T-helper 2 cell (primary cell): ENCODE measurements around the gene FHOD3.

Experiments used
- DNase-seq, 5 experiments: peaks; one replicate each; pipeline versions ENCODE4 v3.0.0 to v3.0.0-alpha.2; 2012 to 2022

Gene FHOD3

DNA sequence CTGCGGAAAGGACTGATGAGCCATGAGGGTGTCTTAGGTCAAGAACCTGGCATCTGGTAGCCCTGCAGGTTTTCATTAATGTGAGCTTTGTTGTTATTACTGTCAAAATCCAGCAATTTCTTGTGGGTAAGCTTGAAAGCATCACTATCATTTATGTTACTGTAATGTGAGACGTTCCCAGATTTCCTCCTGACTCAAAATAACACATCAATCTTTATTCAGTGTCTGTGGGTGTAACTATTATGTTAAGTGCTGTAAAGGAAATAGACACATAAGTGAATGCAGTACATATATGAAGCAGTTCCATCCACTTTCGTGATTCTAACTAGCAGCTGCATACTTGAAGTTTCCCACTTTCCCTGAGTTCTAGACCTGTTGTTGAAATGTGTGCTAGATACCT lies 89.8 kb downstream of the FHOD3 start:
- no peak for DNase-seq

DNA sequence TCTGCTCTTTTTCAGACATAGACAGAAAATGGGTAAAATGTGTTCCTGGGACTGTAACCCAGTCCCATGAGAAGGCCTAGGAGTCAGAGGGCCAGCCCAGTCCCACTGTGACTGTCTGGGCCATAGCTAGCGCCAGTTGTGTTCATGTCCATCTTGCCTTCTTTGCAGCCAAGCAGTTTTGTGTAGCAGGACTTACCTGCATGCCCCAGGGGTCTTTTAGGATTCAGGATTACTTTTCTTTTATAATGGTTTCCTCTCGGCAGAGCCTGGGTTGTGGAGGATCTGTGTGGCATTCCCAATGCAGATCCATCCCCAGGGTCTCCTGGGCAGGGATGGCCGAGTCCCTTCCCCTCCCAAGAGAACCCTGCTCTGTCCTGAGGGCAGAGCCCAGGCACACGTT lies 90.8 kb downstream of the FHOD3 start:
- DNase-seq: no peak

DNA sequence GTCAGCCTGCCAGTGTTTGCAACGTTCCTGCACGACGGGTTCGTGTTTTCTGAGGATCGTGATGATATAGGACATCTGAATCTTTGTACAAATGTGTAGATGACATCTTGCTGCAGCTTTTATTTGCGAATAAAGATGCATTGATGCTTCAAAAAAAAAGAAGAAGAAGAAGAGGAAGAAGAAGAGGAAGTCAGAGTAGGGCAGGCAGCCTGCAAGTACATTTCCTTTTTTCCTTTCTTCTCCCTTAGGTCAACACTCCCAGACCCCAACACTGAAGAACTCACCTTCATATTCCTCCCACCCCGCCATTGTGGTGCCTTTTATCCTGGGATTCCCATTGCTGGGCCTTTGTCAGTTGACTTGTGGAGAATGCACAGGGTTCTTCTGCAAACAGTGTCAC lies 91.5 kb downstream of the FHOD3 start:
- no peak for DNase-seq

DNA sequence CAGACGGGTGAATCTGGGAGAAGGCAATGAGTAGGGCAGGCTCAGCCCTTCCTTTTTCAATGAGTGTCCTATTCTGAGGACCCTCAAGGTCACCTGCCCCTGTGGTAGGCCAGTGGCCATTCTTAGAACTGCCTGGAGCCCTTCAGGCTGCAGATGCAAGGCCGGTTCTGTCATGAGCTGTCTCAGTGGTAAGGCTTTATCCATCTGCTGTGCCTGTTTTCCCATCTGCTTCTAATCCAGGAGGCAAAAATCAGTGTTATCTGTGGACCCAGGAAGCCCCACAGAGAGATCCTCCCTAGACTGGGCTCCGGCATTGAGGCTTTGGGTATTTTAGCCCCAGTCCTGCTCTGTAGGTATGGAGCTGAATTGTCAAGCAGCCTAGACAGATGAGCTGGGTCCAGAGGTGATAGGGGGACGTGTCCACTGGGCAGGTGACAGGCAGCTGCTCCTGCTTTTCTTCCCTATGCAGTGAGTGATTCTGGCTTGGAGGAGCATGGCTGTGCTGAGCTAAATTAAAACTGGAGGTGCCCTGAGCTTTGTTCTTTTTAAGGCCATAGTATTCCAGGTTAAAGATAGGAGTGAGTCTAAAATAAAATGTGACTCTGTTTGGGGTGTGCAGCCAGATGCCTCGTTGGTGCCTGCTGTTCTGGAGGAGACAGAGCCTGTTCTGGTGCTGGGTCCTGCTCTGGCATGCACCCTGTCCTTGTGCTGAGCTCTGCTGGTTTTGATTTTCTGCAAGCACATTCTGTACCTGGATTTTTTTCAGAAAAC lies 92.5 kb downstream of the FHOD3 start:
- DNase-seq: no peak

DNA sequence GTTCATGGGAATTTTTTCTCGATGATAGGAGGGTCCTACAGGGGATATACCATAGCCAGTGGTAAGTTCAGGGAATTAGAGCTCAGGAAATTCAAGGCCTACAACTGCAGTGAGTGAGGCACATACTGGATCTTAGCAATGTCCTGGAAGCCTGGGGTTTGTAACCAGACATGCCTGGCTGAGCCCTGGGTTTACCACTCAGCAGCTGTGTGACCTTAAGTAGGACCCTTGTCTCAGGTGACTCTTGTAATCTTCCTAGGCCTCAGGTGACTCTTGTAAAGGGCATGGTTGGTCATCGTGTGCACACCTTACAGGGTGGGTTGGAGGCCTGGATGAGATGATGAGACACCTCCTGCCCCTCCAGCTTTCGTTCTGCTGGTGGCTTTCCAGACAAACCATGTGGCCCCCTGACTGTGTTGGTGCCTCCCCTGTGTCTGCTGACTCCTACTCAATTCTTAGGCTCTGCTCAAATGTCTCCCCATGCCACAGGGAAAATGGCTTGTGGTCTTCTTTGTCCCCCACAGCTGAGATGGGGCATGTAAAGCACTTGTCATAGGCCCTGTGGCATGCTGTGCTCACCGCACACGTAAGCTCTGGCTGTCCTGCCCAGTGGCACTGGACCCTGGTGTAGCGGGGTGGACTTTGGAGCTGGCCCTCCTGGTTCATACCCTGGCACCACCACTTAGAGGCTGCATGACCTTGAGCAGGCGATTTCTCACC lies 94.1 kb downstream of the FHOD3 start:
- DNase-seq: no peak

DNA sequence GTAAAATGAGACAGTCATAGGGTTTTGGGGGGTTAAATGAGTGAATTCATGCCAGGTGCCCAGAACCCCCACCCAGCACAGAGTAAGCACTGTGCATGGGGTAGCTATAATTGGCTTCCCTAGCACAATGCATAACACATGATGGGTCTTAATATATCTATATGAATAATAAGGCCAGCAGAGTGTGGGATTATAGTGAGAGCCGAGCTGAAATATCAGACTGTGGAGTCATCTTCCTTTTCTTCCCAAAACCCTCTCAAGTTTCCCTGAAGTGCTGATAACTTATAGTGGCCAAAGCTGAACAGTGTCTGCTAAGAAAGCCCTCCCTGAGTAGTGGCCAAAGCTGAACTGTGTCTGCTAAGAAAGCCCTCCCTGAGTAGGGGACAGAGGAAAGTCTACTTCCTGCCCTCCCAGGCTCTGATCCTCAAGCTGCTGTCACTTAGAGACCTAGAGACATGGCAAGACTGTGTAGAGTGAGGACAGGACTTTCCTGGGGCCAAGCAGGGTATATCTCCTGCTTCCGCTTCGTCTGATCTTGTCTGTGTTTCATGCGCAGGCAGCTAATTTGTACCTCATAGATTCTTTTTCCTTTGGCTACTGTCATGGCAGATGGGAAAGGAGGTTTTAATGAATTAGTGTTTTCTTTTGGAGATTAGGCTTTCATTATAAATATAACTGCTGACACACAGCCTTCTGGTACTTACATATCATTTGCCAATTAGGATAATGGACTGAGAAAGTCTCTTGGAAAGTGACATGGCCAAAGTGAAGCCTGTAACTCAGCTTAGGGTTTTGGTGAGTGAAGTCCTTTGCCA lies 94.9 kb downstream of the FHOD3 start:
- DNase-seq: no peak

DNA sequence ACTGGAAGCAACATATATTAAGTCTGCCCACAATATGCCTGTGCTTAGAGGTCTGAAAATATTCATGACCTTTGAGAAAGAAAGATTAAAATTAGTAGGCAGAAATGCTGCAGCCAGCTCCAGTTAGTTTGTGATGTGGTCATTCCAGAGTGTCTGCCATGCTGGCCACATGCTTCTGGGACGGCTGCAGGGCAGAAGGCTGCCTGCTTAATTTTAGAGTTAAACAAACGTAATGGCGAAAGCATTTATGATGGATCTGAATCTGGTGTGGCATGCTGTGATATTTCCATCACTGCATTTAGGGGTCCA lies 95.4 kb downstream of the FHOD3 start:
- no peak for DNase-seq

DNA sequence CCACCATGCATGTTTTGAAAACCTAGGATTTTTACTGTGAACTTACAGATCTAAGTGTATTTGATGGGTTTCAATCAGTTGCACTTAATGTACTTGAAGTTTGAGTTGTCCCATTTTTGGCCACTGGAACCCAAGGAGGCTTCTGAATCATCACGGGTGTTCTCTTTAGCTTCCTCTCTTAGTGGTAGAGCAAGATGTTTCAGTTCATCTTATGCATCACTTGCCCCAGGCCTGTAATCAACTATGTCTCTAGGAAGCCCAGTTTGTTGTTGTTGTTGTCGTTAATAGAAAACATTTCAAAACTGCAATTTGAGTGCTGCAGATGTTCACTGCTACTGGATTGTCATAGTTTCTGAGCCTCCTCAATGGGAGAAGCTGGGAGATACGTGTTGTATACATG lies 97.0 kb downstream of the FHOD3 start:
- DNase-seq: no peak

DNA sequence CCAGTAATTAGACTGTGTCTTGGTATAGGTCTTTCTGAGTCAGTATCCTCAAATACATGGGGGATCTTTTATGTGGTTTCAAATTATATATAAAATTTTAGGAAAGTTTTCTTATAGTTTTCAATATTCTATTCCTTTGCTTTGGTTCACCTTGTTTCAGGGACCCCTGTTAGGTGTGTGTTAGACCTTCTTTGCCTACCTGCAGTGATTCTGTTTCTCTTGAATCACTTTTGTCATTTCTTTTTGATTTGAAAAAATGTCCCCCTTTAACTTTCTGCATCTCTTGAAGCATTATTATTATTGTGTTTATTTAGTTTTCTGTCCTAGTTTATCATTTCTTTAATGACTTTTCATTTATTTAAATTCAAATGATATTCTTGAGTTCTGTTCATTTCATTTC lies 98.7 kb downstream of the FHOD3 start:
- no peak for DNase-seq

DNA sequence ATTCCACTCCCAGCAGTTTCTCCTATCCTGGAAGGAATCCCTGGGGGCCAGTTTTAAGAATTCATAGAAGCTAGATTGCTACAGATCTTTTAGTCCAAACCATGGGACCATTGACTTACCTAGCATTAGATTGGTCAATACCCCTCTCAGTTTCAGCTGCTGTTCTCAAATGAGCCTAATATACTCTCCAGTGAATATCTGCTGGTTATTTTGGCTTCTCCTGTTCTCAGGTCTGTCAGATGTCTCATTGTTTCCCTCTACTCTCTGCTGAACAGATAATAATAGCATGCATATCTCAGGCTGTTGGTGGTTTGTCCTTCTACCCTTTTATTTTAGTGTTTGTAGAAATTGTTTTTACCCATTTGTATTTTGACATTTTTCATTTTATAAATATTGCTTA lies 99.5 kb downstream of the FHOD3 start:
- no peak for DNase-seq

DNA sequence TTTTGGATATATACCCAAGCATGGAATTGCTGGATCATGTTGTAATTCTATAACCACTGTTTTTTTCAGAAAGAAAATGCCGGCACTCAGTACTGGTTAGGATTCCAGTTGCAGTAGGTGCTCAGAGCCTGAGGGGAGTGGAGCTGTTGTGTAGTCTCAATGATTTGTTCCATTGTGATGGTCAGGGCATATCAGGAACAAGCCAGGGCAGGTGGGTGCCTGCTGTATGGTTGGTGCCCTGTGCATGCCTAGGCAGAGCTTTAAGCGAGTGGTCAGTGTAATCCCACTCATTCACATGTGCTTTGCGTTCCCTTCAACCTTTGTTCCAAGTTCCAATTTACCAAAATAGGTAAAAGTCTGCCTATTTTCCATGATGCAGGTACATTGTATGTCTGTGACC lies 100.9 kb downstream of the FHOD3 start:
- DNase-seq: no peak

DNA sequence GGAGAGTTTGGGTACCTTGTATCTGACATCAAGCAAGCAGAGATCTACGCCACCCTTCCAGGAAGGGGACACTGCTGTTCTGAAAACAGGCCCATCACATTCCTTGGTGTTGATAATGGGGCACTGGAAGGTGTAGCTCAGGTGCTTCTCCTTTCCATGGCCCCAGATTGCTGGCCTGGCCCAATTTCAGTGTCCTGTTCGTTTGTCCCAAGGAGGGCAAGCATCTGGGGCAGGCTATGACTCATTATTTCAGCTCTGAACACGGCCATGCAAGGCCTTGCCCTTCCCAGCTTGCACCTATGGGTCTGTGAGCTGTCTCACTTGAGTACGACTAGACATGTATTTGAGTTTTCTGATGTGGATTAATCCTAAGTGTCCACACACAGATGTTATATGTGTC lies 101.5 kb downstream of the FHOD3 start:
- no peak for DNase-seq

DNA sequence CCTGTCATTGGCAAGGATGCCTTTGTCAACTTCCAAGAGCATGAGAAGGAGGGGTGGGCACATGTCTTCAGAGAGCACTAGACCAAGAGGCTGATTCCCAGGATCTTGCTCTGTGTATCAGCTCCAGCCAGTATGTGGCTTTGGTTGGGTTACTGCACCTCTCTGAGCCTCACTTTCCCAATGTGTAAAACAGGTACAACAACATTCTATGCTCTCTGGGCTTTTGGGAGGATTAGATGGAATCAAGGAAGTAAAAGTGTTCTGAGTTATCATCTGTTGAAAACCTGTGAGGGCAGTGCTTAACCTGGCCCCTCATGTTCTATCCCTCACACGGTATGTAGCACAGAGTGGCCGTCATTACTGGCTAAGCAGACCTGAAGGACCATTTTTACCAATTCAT lies 103.9 kb downstream of the FHOD3 start:
- DNase-seq: no peak

DNA sequence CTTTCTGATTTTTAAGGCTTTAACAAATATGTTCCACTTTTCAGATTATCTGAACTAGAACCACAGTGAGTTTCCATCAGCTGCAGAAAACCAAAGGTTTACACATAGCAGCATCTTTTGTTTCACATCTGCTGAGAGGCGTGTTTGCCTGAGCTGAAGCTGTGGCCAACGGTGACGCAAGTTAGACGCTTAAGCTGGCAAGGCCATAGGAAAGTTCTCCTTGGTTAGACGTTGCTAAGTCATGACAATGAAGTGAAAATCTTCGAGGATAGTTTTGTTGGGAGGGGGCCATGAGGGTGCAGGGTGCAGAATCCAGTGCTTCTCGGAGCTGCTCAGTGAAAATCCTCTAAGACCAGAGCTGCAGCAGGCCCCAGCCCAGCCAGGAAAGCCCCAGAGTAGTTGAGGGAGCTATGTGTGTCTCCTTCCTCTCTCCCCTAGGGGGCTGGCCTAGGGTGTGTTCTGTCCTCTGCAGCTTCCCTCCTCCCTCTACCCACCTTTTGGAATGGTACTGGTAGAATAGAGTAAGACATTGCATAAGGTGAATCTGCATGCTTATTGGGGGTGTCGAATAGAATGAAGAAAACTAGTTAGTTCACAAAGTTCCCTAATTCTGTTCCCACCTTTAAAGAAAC lies 105.4 kb downstream of the FHOD3 start:
- DNase-seq: no peak

DNA sequence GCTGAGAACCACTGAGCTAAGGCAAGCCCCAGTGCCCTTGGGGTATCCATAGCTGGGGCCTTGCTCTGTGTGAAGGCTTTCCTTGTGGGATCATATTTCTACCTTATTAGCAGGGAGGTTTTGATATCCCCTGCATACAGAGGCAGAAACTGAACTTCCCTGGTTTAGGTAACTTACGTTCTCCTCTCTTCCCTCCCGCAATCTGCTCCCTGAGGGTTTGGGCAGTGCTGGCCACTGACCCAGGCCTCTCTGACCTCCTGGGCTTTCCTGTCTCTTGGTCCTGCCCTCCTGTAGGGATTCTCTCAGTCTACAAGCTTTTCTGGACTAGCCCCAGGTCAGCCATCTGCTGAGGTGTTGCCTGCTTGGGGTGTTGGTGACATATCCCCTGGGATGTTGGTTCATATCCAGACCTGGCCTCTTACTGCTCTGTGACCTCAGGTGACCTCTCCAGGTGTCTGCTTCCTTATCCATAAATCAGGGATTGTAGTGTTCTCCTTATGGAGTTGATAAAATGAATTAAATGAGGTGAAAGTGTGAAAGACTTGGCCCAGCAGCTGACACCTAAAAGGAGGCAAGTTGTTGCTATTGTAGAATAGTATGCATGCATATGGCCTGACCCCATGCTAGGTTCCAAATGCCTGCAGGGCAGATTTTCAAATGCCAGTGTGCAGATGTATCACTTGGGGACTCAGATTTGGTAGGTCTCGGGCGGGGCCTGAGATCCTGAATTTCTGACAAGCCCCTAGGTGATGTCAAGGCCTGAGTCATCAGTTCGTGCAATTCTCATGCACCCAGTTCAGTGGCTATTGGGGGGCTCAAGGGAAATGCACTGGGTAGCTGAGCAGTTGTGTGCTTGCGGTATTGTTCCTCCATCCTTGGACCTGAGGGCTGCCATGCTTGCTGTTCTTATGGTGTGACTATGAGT lies 106.6 kb downstream of the FHOD3 start:
- no peak for DNase-seq

DNA sequence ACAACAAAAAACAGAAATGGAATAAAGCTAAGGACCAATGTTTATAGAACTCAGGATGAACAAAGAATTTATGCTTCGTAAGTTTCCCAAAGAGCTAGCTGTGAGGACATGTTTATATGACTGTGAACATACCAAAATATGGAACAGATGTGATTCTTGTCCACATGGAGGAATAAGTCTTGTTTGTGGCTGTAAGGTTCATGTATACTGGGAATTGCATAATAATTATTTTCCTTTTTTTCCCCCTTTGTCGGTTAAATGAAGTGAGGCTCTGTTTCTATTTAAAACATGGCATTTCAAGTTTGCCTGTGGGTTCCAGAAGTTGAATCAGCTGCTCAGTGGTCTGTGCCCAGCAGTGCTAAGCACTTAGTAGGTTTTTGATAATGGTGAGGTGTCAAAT lies 108.1 kb downstream of the FHOD3 start:
- DNase-seq: no peak

DNA sequence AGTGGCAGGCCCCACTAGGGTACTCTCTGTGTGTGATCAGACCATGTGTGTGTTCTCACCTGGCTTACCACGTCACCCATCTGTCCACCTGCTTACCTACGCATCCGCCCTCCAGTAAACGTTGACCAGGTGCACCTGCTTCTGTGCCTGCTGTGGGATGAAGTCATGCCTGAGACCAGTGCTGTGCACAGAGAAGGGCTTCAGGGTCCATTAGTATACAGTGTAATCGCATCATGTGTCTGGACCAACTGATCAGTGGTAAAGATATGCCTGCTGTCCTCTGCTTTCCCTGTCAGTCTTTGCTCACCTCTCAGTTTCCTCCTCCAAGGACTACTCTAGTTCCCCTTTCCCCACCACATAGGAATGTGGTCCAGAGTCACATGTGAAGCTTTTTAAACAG lies 109.3 kb downstream of the FHOD3 start:
- DNase-seq: no peak

DNA sequence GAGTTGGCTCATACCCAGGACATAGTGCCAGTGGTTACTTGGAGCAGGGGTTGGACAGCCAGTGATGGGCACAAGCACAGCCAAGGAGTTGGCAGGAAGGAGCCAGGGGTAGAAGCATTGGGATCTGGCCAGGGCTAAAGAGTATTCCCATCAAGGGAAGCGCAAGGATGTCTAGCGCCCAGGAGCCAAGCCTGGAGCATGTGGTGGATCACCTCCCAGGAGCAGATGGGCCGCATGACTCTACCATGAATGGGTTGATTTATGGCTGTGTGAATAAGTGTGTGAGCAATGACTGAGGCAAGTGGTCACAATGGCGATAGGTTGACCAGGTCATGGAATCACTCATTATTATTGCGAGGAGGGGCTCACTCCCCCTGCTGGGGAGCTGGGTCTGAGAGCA lies 111.1 kb downstream of the FHOD3 start:
- DNase-seq: no peak

DNA sequence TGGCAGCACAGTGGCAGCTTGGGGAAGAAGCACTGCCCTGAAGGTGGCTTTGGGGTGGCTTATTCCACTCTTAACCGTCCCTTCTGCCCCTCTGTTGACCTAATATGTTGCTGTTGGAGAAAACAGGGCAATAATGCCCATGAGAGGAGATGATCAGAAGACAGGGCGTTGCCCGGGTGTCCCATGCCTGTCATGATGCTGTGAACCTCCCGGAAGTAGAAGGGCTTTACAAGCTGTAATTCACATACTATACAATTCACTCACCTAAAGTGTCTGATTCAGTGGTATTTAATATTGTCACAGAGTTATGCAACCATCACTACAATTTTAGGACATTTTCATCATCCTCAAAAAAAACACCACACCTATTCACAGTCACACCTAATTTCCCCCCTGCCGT lies 112.3 kb downstream of the FHOD3 start:
- DNase-seq: no peak

DNA sequence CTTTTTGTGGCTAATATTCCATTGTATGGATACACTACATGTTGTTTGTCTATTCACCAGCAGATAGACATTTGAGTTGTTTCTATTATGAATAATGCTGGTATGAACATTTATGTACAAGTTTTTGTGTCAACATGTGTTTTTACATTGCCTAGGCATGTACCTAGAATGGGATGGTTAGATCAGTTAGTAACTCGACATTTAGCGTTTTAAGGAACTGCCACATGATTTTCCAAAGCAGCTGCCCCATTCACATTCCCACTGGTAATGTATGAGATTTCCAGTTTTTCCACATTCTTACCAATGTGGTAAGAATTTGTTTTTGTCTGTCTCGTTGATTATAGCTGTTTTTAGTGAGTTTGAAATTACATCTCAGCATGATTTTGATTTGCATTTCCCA lies 112.8 kb downstream of the FHOD3 start:
- DNase-seq: no peak

DNA sequence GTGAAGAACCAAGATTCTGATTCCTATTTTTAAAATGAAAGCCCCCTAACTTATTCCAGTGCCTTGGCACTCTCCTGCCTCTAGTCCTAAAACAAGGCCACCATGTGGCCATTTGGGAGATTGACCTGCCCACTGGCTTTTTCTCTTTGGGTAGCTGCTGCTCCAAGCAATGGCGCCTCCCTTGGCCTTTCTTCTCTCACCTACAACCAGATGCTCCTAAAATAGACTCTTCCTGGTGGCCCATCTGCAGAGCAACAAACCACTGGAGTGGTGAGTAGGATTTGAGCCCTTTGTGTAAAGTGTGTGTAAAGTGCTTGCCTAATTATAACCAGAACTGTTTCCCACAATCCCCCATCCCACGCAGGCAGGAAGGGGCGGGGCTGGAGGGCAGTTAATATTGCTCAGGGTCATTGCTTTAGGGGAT lies 114.2 kb downstream of the FHOD3 start:
- no peak for DNase-seq

DNA sequence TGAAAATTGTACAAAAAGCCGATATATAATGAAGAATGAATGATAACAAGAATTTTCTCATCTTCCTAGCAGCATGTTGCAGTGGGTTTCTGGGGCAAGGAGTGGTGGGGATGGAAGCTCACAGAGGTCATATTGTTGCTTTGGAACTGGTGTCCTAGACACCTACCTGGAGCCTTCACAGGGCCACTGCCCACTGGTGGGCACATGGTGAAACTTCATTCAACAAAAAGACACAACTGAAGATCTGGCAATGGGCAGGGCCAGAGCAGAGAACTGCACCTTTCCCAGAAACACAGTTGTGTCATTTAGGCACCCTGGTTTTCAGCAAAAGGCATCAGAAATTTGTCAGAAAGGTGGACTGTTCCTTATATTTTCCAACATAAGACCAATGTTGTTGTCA lies 115.3 kb downstream of the FHOD3 start:
- DNase-seq: no peak
